H1 (cell line): ENCODE data around the gene TEX48. TPM values are rescaled to one million over a fixed set of nuclear protein-coding genes. Genes with fewer than 3 reads are reported as not detected.

Experiments
- CTCF ChIA-PET: fragments of 300-600 bp; sonication (Branson Sonifier 250); formaldehyde crosslinking; loops from one replicate; lab custom pipeline; 2021; ENCODE audit not compliant: partially characterized antibody; lab: Charles Lee
- POLR2A ChIA-PET: fragments of 300-600 bp; sonication (Branson Sonifier 250); formaldehyde crosslinking; loops from one replicate; lab custom pipeline; 2021; ENCODE audit warnings: inconsistent platforms; ENCODE audit not compliant: partially characterized antibody; lab: Charles Lee
- DNase-seq, 2 experiments: peaks; one replicate each; pipeline versions ENCODE4 v3.0.0 to v3.0.0-alpha.2; 2010 to 2022; ENCODE audit warnings: low spot score in 2 of 2, low read depth in 1 of 2, mixed read lengths in 1 of 2
- FAIRE-seq: peaks from 2 replicates; lab custom pipeline; 2011; peaks lifted over from hg19 to GRCh38; lab: Jason Lieb, UNC
- H2AFZ ChIP-seq: 2 replicates; pipeline ENCODE4 v1.8.1; 2012; ENCODE audit warnings: low read length, inconsistent platforms
- H2AK5ac ChIP-seq: 2 replicates; pipeline ENCODE4 v1.6.1; 2013; ENCODE audit warnings: low read depth, low read length
- H2BK120ac ChIP-seq: replicated peaks from 2 replicates; pipeline ENCODE3; 2013; ENCODE audit warnings: low read depth, low read length, inconsistent platforms
- H2BK12ac ChIP-seq: 2 replicates; pipeline ENCODE4 v1.6.1; 2013; ENCODE audit warnings: low read depth, low read length
- H2BK15ac ChIP-seq: 2 replicates; pipeline ENCODE4 v1.6.1; 2013; ENCODE audit warnings: low read length
- H2BK20ac ChIP-seq: 2 replicates; pipeline ENCODE4 v1.6.1; 2013; ENCODE audit warnings: low read length
- H2BK5ac ChIP-seq: 2 replicates; pipeline ENCODE4 v1.6.1; 2013; ENCODE audit warnings: low read depth, low read length
- H3K14ac ChIP-seq: 2 replicates; pipeline ENCODE4 v1.6.1; 2013; ENCODE audit warnings: inconsistent platforms; ENCODE audit not compliant: insufficient read length
- H3K18ac ChIP-seq: 2 replicates; pipeline ENCODE4 v1.6.1; 2013; ENCODE audit warnings: low read length; ENCODE audit errors: extremely low read depth
- H3K23ac ChIP-seq: 2 replicates; pipeline ENCODE4 v1.6.1; 2013; ENCODE audit warnings: inconsistent platforms; ENCODE audit not compliant: insufficient read length
- H3K23me2 ChIP-seq: 2 replicates; pipeline ENCODE4 v1.6.1; 2013; ENCODE audit warnings: low read depth, low read length
- H3K27ac ChIP-seq: 2 replicates; pipeline ENCODE4 v1.6.1; 2011; ENCODE audit warnings: low read depth, low read length, inconsistent platforms
- H3K27me3 ChIP-seq, 4 experiments: replicated peaks in 1 of 4; 1 replicate in 1 of 4; 2 replicates in 3 of 4; pipeline versions ENCODE4 v1.6.1 to v1.8.1; 2011 to 2013; ENCODE audit warnings: low read length in 3 of 4, mild to moderate bottlenecking in 3 of 4, inconsistent platforms in 2 of 4, mixed read lengths in 2 of 4, moderate library complexity in 1 of 4; ENCODE audit not compliant: control insufficient read depth in 3 of 4, insufficient read depth in 3 of 4; ENCODE audit errors: extremely low read depth in 1 of 4
- H3K36me3 ChIP-seq, 4 experiments: 2 replicates each; pipeline versions ENCODE4 v1.6.1 to v1.8.1; 2011 to 2013; ENCODE audit warnings: mild to moderate bottlenecking in 4 of 4, low read length in 3 of 4, moderate library complexity in 2 of 4, control low read depth in 1 of 4, inconsistent platforms in 1 of 4; ENCODE audit not compliant: insufficient read depth in 4 of 4, control insufficient read depth in 2 of 4
- H3K4ac ChIP-seq: replicated peaks from 2 replicates; pipeline ENCODE3; 2013; ENCODE audit warnings: low read length, low read depth, mixed read lengths, inconsistent platforms; ENCODE audit not compliant: insufficient read length
- H3K4me1 ChIP-seq, 4 experiments: replicated peaks in 1 of 4; 1 replicate in 1 of 4; 2 replicates in 3 of 4; pipeline versions ENCODE4 v1.6.1 to v1.8.1; 2011 to 2013; ENCODE audit warnings: low read length in 3 of 4, inconsistent platforms in 2 of 4, mixed read lengths in 1 of 4; ENCODE audit not compliant: insufficient read depth in 4 of 4, control insufficient read depth in 3 of 4
- H3K4me2 ChIP-seq, 2 experiments: 2 replicates each; pipeline versions ENCODE4 v1.6.1 to v1.8.1; 2011 to 2013; ENCODE audit warnings: low read depth in 2 of 2, low read length in 2 of 2, control low read depth in 1 of 2, inconsistent platforms in 1 of 2, mild to moderate bottlenecking in 1 of 2; ENCODE audit not compliant: insufficient read depth in 1 of 2
- H3K4me3 ChIP-seq, 4 experiments: fragments of 200-600, 300-600 bp in 1 of 4; sonication (generic), shearing (Covaris generic), sonication (Bioruptor Twin) in 1 of 4; 2 replicates each; pipeline versions ENCODE4 v1.5.1 to v1.8.1; 2011 to 2016; ENCODE audit warnings: low read length in 4 of 4, low read depth in 3 of 4, control low read depth in 2 of 4, inconsistent platforms in 2 of 4, mild to moderate bottlenecking in 2 of 4, mixed read lengths in 1 of 4, moderate library complexity in 1 of 4; ENCODE audit not compliant: insufficient read depth in 2 of 4; ENCODE audit errors: extremely low read depth in 1 of 4
- H3K56ac ChIP-seq: replicated peaks from 2 replicates; pipeline ENCODE3; 2013; ENCODE audit warnings: low read depth, mild to moderate bottlenecking, mixed read lengths, low read length, inconsistent platforms; ENCODE audit not compliant: insufficient read length
- H3K79me1 ChIP-seq: 2 replicates; pipeline ENCODE4 v1.6.1; 2013; ENCODE audit warnings: low read depth, low read length, control low read depth
- H3K79me2 ChIP-seq, 2 experiments: 2 replicates each; pipeline versions ENCODE4 v1.6.1 to v1.8.1; 2012 to 2013; ENCODE audit warnings: low read length in 2 of 2, mild to moderate bottlenecking in 2 of 2, inconsistent platforms in 1 of 2; ENCODE audit not compliant: insufficient read depth in 2 of 2, control insufficient read depth in 1 of 2
- H3K9ac ChIP-seq, 4 experiments: replicated peaks in 1 of 4; 1 replicate in 1 of 4; 2 replicates in 3 of 4; pipeline versions ENCODE4 v1.6.1 to v1.8.1; 2011 to 2013; ENCODE audit warnings: low read depth in 3 of 4, low read length in 3 of 4, control low read depth in 2 of 4, mild to moderate bottlenecking in 2 of 4, moderate library complexity in 2 of 4, inconsistent platforms in 1 of 4; ENCODE audit errors: extremely low read depth in 1 of 4
- H3K9me3 ChIP-seq, 2 experiments: 2 replicates each; pipeline versions ENCODE4 v1.6.1 to v1.8.1; 2012 to 2013; ENCODE audit warnings: mild to moderate bottlenecking in 2 of 2, moderate library complexity in 2 of 2, control low read depth in 1 of 2, inconsistent platforms in 1 of 2, low read depth in 1 of 2, low read length in 1 of 2, mixed read lengths in 1 of 2; ENCODE audit not compliant: insufficient read depth in 2 of 2
- H4K20me1 ChIP-seq, 2 experiments: replicated peaks in 1 of 2; 2 replicates each; pipeline versions ENCODE3 to v1.8.1; 2011 to 2013; ENCODE audit warnings: inconsistent platforms in 2 of 2, low read length in 2 of 2, mild to moderate bottlenecking in 1 of 2; ENCODE audit not compliant: insufficient read depth in 2 of 2, control insufficient read depth in 1 of 2
- H4K5ac ChIP-seq: 2 replicates; pipeline ENCODE4 v1.6.1; 2013; ENCODE audit warnings: low read length, low read depth, mixed read lengths, inconsistent platforms; ENCODE audit not compliant: insufficient read length
- H4K8ac ChIP-seq: 2 replicates; pipeline ENCODE4 v1.8.0; 2013; ENCODE audit warnings: mild to moderate bottlenecking, moderate library complexity, low read length, inconsistent platforms; ENCODE audit not compliant: insufficient read depth; ENCODE audit errors: extremely low read depth
- H4K91ac ChIP-seq: replicated peaks from 2 replicates; pipeline ENCODE3; 2013; ENCODE audit warnings: low read length, mixed read lengths, inconsistent platforms; ENCODE audit not compliant: insufficient read length
- CREB1 ChIP-seq: IDR thresholded peaks from 2 replicates; pipeline ENCODE4 v1.6.1; 2012; ENCODE audit warnings: inconsistent platforms
- EP300 ChIP-seq, 2 experiments: IDR thresholded peaks; 1 replicate in 1 of 2; 2 replicates in 1 of 2; pipeline ENCODE4 v1.6.1; 2011 to 2012; ENCODE audit warnings: low read depth in 2 of 2, low read length in 2 of 2, mild to moderate bottlenecking in 2 of 2, borderline replicate concordance in 1 of 2, inconsistent platforms in 1 of 2, moderate library complexity in 1 of 2
- HDAC6 ChIP-seq: IDR thresholded peaks from one replicate; pipeline ENCODE4 v1.7.1; 2012; ENCODE audit warnings: low read depth, mild to moderate bottlenecking, inconsistent platforms, low read length, moderate library complexity
- RFX5 ChIP-seq: IDR thresholded peaks from 2 replicates; pipeline ENCODE4 v1.6.1; 2011; ENCODE audit warnings: low read depth, low read length, improper control_type of control experiment, borderline replicate concordance
- SAP30 ChIP-seq: fragments of 300-600 bp; sonication (generic); IDR thresholded peaks from 2 replicates; pipeline ENCODE4 v1.7.1; 2012; ENCODE audit warnings: low read length, moderate library complexity, mild to moderate bottlenecking, inconsistent platforms; ENCODE audit not compliant: insufficient read depth, insufficient replicate concordance
- SP1 ChIP-seq: IDR thresholded peaks from 2 replicates; pipeline ENCODE4 v1.6.1; 2011; ENCODE audit warnings: low read depth, low read length
- TBP ChIP-seq: IDR thresholded peaks from 2 replicates; pipeline ENCODE4 v1.6.1; 2011; ENCODE audit warnings: low read depth, low read length, improper control_type of control experiment
- TEAD4 ChIP-seq: IDR thresholded peaks from 2 replicates; pipeline ENCODE4 v1.6.1; 2012; ENCODE audit warnings: low read depth, low read length, inconsistent platforms, mixed read lengths
- WGBS, 2 experiments: shearing (Covaris generic) in 1 of 2; methylation state at CpG; one replicate each; pipeline versions ENCODE4 v1.1.6 to v1.1.7; 2013 to 2015; ENCODE audit warnings: low lambda C conversion rate in 2 of 2, mixed read lengths in 2 of 2, inconsistent platforms in 1 of 2, low coverage in 1 of 2, missing lambda C conversion rate in 1 of 2; ENCODE audit not compliant: insufficient replicate concordance in 2 of 2, insufficient coverage in 1 of 2, insufficient read length in 1 of 2; ENCODE audit errors: extremely low coverage in 1 of 2, missing lambda C conversion rate in 1 of 2; 5-methylcytosine and 5-hydroxymethylcytosine counted together
- polyA plus RNA-seq, 7 experiments: library from polyadenylated mRNA; depleted of rRNA in 3 of 7; stranded (reverse) in 5 of 7; unstranded in 2 of 7; fragments of >200 nt in 5 of 7; fragments of 200-250 nt in 2 of 7; gene quantifications; 1 replicate in 5 of 7; 2 replicates in 1 of 7; 4 replicates in 1 of 7; pipeline versions ENCODE4 v1.2.1 to v1.2.3, GENCODE V29; 2011 to 2013; ENCODE audit warnings: missing spikeins in 2 of 7, mixed read lengths in 2 of 7
- total RNA-seq: library from RNA; stranded (reverse); fragmentation: NEBNext Ultra II Directional; extraction: Animal tissue kit (Norgen Biotek cat#: 25700); gene quantifications from 2 replicates; pipeline ENCODE4 v1.2.1, GENCODE V29; 2021
- TF ChIP-seq, protein P1 (sequence below): IDR thresholded peaks from 2 replicates; pipeline ENCODE4 v1.6.1; 2011; ENCODE audit warnings: low read length, improper control_type of control experiment

Gene TEX48
- total and polyA plus RNA-seq, 2 of the 8 experiments (the other 6 are each of a cell fraction or from before 2014, with no cell fraction given) = not detected

DNA sequence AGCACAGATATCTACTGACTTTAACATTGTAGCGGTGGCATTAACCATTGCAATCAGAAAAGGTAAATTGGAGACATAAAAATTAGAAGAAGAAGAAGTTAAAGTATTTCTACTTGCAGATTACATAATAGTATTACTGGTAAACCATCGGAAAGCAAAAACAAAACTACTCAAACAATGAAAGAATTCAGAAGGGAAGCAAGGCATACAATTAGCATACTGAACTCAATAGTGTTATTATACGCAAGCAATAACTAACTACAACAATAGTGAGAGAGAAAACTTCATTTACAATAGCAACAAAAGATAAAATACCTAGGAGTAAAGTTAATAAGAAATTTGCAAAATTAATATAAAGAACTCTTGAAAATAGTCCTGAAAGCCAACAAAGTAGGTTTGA is 17.8 kb downstream of the TEX48 start:
- WGBS, 2 experiments = 84% methylated on average over 3 of the region's 3 CpGs; no CpG with 5 or more reads in 1 of the 2 experiments
- Histone ChIP-seq H2BK120ac (no peak overlapping the region), H3K4me3 (no peak overlapping the region), H3K4me2 (no peak overlapping the region), H4K20me1 (no peaks in the 10 kb centered on the region), H3K23ac (no peak overlapping the region), H2AK5ac (no peak overlapping the region), H2BK20ac (no peak overlapping the region), H3K14ac (no peak overlapping the region), H4K91ac (no peak overlapping the region), H3K23me2 (no peaks in the 10 kb centered on the region), H3K79me2 (no peaks in the 10 kb centered on the region), H4K8ac (no peak overlapping the region), H3K36me3 (no peaks in the 10 kb centered on the region), H2BK15ac (no peak overlapping the region), H3K79me1 (no peaks in the 10 kb centered on the region), H2BK5ac (no peak overlapping the region), H3K56ac (no peak overlapping the region), H3K27me3 (no peaks in the 10 kb centered on the region), H2BK12ac (no peak overlapping the region), H3K9ac (no peak overlapping the region), H4K5ac (no peak overlapping the region), H3K27ac (no peak overlapping the region), H3K4ac (no peak overlapping the region), H2AFZ (no peak overlapping the region), H3K18ac (no peak overlapping the region), H3K9me3 (no peaks in the 10 kb centered on the region), H3K4me1 (peaks cover 0 to 11% (median 6%) of the 10 kb centered on the region in 4 experiments; a peak in 4 of 7 replicates)
- POLR2A ChIA-PET = no interaction called here
- no peak for DNase-seq
- CTCF ChIA-PET = interaction anchor here (0.7 to 4.1 kb wide), 4 partner anchors 10 to 598 kb away, joined by 3 to 29 read pairs (median 14); partner anchors contain the start of gene TEX48
- no peak for FAIRE-seq
- no peak for TF ChIP-seq EP300 (IDR thresholded peaks at IDR 0.05; ENCODE audit: borderline replicate concordance in 1 of 2, low read depth in 2 of 2, low read length in 2 of 2)
- TF ChIP-seq TBP = no peak
- TF ChIP-seq, protein P1, sequence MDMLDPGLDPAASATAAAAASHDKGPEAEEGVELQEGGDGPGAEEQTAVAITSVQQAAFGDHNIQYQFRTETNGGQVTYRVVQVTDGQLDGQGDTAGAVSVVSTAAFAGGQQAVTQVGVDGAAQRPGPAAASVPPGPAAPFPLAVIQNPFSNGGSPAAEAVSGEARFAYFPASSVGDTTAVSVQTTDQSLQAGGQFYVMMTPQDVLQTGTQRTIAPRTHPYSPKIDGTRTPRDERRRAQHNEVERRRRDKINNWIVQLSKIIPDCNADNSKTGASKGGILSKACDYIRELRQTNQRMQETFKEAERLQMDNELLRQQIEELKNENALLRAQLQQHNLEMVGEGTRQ = no peak
- no peak for TF ChIP-seq SAP30
- TF ChIP-seq CREB1 = no peak
- no peak for TF ChIP-seq RFX5
- no peak for TF ChIP-seq SP1
- TF ChIP-seq HDAC6 = no peak
- TF ChIP-seq TEAD4 = no peak
